ENCODE results near the gene IGF2. TPM values are rescaled to one million over a fixed set of nuclear protein-coding genes. Genes with fewer than 3 reads are reported as not detected.

IGF2 gene
- total and polyA plus RNA-seq, 10 of the 15 experiments (the other 5 are each of a cell fraction or from before 2014, with no cell fraction given) = 0.41 TPM; not detected in 9

DNA sequence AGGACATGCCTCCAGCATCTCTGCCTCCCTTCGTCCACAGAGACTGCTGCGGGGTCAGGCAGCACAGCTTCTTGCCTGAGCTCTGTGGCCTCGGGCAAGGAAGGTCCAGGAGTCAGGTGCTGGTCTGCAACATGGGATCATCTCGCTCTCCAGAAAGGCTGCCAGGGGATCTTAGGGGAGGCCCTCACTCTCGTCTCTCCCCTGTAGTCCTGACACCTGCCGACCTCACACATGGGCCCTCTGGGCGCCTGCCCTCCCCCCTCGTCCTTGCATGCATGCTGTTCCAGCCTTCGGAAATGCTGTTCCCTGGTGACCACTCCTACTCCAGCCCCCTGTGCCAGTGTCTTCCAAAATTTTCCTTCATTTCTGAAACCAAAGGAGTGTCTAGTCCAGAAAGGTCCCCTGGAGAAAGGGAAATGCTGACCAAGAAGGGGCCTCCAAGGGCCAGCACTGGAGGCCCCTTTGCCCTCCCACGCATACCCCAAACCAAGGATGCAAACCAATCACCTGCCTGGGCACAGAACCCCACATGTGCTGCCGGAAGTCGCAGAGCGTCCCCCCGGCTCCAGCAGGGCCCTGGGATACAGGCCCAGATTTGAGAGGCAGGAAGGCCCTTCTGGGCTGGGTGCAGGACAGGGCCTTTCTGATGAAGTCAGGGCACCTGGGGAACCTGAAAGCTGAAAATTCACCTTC is 41.0 kb downstream of the IGF2 start:
- ATAC-seq = no peak
- no peaks in the 10 kb centered on the region for H3K79me2 ChIP-seq (ENCODE audit: control insufficient read depth, insufficient read depth, low read length)
- intact Hi-C loops (cut with micrococcal nuclease; ENCODE audit: unreplicated experiment) = no loop called here
- H3K27ac ChIP-seq (ENCODE audit: control insufficient read depth, insufficient read depth) = no peak overlapping the region
- H2AFZ ChIP-seq (ENCODE audit: control insufficient read depth, low read depth, low read length) = no peak overlapping the region
- WGBS (ENCODE audit: insufficient coverage, insufficient replicate concordance, low lambda C conversion rate, missing lambda C conversion rate) = 28% methylated on average over 14 of the region's 14 CpGs
- H3K4me1 ChIP-seq (ENCODE audit: control insufficient read depth, insufficient read depth, low read length) = no peaks in the 10 kb centered on the region
- POLR2A ChIA-PET = no interaction called here
- TF ChIP-seq WRNIP1 (IDR thresholded peaks at IDR 0.05; ENCODE audit: borderline replicate concordance, low read depth, low read length) (no peak), RFX5 (IDR thresholded peaks at IDR 0.05; ENCODE audit: low read depth, low read length) (no peak), SREBF2 (IDR thresholded peaks at IDR 0.05; ENCODE audit: low read length) (no peak), ZNF24 (IDR thresholded peaks at IDR 0.05) (no peak), IRF4 (IDR thresholded peaks at IDR 0.05; ENCODE audit: low read depth, low read length) (no peak), CBX5 (IDR thresholded peaks at IDR 0.05; ENCODE audit: low read depth) (no peak), PML (IDR thresholded peaks at IDR 0.05; ENCODE audit: low read length) (no peak), MYC (IDR thresholded peaks at IDR 0.05; ENCODE audit: insufficient read depth, insufficient read length, insufficient replicate concordance, low read length, severe bottlenecking) (no peak), SUPT20H (IDR thresholded peaks at IDR 0.05; ENCODE audit: borderline replicate concordance, control insufficient read depth, low read depth, low read length) (no peak), MTA2 (IDR thresholded peaks at IDR 0.05; ENCODE audit: low read depth) (no peak), GATAD2B (conservative IDR thresholded peaks at IDR 0.05; ENCODE audit: low read depth) (no peak), ZSCAN29 (IDR thresholded peaks at IDR 0.05) (no peak), TBL1XR1 (IDR thresholded peaks at IDR 0.05; ENCODE audit: low read depth, low read length) (no peak)
- TF ChIP-seq, protein P1, sequence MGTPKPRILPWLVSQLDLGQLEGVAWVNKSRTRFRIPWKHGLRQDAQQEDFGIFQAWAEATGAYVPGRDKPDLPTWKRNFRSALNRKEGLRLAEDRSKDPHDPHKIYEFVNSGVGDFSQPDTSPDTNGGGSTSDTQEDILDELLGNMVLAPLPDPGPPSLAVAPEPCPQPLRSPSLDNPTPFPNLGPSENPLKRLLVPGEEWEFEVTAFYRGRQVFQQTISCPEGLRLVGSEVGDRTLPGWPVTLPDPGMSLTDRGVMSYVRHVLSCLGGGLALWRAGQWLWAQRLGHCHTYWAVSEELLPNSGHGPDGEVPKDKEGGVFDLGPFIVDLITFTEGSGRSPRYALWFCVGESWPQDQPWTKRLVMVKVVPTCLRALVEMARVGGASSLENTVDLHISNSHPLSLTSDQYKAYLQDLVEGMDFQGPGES (IDR thresholded peaks at IDR 0.05) = no peak
- TF ChIP-seq, protein P2, sequence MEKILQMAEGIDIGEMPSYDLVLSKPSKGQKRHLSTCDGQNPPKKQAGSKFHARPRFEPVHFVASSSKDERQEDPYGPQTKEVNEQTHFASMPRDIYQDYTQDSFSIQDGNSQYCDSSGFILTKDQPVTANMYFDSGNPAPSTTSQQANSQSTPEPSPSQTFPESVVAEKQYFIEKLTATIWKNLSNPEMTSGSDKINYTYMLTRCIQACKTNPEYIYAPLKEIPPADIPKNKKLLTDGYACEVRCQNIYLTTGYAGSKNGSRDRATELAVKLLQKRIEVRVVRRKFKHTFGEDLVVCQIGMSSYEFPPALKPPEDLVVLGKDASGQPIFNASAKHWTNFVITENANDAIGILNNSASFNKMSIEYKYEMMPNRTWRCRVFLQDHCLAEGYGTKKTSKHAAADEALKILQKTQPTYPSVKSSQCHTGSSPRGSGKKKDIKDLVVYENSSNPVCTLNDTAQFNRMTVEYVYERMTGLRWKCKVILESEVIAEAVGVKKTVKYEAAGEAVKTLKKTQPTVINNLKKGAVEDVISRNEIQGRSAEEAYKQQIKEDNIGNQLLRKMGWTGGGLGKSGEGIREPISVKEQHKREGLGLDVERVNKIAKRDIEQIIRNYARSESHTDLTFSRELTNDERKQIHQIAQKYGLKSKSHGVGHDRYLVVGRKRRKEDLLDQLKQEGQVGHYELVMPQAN (conservative IDR thresholded peaks at IDR 0.05) = no peak
- no peak overlapping the region for H3K9ac ChIP-seq (ENCODE audit: control insufficient read depth, insufficient read depth, low read length)
- SMC1A ChIA-PET (ENCODE audit: uncharacterized antibody, unreplicated experiment) = no interaction called here
- DNase-seq (ENCODE audit: low read depth, low spot score) = no peak
- no peak for FAIRE-seq
- no peak overlapping the region for H3K4me3 ChIP-seq
- no peaks in the 10 kb centered on the region for H3K27me3 ChIP-seq (replicated peaks in 1 of 2; ENCODE audit: control insufficient read depth in 2 of 2, insufficient read depth in 2 of 2, low read length in 1 of 2)
- H4K20me1 ChIP-seq (ENCODE audit: control insufficient read depth, insufficient read depth) = no peaks in the 10 kb centered on the region
- RAD21 ChIA-PET (ENCODE audit: unreplicated experiment) = no interaction called here
- H3K36me3 ChIP-seq (ENCODE audit: control insufficient read depth in 2 of 2, insufficient read depth in 2 of 2, low read length in 1 of 2) = no peaks in the 10 kb centered on the region
- H3K4me2 ChIP-seq (ENCODE audit: control insufficient read depth, insufficient read depth) = no peak overlapping the region
- in situ Hi-C loops (cut with MboI) = no loop called here
- H3K9me3 ChIP-seq (replicated peaks; ENCODE audit: control insufficient read depth, insufficient read depth, low read length) = no peaks in the 10 kb centered on the region; the same call in 2 of the 3 replicates
- no TSS peak for BruUV-seq (replicated peaks)
- CTCF ChIA-PET = no interaction called here

All from GM12878 (cell line).